Stimulated activated CD8-positive, alpha-beta memory T cell treated with anti-CD3 and anti-CD28 coated beads, Interleukin-12 subunit alpha, Interleukin-12 subunit beta, amount 100 ng/mL, for 24 hours (primary cell): Measurements from ENCODE around the gene LETM1.

Source experiments
- DNase-seq: peaks from one replicate; pipeline ENCODE4 v3.0.0-alpha.2; 2020; ENCODE audit errors: extremely low read depth

The LETM1 gene

DNA sequence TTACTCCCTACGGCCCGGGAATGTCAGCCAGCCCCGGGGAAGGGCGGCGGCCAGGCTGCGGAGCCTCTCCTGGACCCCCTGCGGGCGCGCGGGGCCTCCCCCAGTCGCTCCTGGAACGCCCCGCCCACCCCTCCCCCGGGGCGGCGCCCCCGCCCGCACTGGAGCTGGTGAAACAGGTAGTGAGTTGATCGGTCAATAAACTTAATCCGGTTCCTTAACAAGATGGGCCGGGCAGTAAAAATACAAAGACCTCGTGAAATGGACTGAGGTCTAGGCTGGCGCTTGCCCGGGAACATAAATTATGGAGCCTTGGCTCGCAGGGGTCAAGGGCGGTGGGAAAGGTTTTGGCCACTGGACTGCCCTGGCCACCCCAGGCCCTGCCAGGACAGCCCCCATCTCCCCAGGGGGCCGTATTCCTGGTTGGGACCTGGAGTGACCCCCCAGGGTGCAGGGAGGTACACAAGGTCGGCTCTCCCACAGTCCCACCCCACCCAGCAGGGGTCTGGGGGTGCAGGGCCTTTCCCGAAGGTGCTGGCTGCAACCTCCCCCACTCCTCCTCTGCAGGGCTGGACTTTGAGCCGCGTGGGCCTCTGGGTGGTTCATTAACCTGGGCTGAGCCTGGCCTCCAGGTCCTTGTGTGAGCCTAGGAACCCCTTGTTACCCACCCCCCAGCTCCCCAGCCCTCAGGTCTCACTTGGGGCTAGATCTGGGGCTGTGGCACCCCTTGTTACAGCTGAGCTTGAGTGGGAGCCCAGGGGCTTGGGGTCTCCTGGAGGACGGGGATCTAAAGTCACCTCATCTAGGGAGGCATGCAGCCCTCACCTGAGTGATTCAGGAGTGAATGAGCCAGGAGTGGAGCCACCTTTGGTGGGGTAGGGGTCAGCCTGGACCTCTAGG is 60.4 kb downstream of the LETM1 start:
- no peak for DNase-seq

DNA sequence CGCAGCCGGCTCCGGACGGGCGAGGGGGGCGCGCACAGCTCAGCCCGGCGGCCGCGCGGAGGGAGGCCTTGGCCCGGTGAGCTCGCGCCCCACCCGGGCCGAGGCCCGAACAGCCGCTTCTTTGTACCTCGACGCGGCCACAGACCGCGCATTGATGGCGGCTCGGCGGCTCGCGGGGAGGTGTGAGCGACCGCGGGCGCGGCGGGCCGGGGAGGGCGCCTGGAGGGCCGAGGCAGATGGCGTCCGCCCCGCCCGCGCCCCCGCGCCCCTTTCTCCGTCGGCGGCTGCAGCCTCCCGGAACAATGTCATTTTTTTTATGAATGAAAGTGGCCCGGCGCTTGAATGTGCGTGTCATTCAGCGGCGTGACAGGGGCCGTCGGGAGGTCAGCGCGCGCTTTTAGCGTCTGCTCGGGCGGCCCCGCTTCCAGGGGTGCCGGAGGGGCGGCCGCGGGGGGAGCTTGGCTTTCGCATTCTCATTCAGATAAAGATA is 61.1 kb downstream of the LETM1 start:
- DNase-seq = no peak

DNA sequence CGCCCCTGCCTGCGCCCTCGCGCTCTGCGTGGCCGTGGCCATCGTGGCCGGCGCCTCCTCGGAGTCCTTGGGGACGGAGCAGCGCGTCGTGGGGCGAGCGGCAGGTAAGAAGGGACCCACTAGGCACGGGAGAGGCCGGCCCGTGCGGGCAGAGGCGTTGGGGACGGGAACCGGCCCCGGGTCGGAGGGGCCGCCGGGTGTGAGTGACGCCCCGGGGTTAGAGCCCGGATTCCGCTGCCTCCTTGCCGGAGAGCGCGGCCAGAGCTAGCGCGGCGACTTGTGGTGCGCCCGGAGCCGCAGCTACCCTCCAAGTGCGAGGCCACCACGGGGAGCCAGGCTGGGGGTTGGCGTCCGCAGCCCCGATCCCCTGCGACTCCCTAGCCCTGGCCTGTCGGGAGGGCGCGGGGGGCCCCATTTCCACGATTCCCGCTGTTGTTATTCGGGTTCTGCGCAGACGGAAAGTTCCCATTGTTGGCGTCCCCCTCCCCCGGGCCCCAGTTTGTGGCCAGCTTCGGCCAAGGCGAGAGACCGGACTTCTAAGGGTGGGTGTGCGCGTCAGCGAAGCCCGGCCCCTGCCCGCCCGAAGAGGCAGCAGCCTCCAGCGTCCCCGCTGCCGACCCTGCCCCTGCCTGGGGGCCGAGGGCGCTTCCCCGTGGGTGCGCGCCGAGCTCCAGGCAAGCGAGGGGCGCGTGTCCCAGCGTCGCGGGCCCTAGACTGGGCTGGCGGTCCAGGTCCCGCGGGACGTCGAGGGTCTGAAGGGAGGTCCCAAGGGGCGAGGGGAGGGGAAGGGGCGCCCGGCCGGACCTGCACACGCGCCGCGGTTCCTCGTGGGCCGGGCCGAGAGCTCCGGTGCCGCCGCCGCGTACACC is 61.8 kb downstream of the LETM1 start:
- no peak for DNase-seq

DNA sequence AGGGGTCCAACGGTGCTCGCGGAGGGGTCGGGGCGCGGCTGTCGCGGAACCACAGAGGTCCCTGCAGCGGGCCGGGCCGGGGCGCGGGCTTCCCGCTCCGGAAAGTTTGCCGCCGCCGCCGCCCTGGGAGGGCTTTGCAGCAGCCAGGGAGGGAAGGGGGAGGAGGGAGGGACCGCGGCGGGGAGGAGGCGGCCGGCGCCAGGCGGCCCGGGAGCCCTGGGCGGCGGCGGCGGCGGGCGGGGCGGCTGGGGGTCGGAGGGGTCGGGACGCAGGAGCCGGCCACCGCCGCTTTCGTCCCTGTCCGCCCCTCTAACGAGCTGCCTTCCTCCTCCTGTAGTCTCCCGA is 62.5 kb downstream of the LETM1 start:
- no peak for DNase-seq

DNA sequence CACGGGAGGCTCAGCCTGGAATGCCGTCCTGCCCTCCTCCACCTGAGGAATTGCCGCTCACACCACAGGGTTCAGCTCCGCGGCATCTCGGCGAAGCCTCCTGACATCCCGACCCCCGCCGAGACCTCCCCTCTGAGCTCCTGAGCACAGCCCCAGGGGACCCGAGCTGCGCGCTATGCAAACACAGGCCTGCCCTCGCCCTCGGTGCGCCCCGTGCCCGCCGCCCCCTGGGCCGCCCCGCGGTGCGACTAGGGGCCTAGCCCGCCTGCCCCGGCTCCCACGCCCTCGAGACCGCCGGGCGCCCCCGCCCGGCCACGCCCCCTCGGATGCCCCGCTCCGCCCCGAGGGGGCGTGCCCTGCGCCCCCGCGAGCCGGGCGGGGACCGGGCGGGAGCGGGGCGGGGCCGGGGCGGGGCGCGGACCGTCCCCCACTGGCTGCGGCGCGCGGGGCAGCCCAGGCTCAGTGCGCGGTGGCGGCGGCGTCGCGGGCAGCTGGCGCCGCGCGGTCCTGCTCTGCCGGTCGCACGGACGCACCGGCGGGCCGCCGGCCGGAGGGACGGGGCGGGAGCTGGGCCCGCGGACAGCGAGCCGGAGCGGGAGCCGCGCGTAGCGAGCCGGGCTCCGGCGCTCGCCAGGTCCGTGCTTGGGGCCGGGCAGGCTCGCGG is 63.0 kb downstream of the LETM1 start, which contains the start of gene FGFR3:
Gene FGFR3 (plus strand): TSS at position 462 of the 664 bp plus-strand sequence. CDS start 642 bp downstream, outside the sequence.
- DNase-seq = no peak

DNA sequence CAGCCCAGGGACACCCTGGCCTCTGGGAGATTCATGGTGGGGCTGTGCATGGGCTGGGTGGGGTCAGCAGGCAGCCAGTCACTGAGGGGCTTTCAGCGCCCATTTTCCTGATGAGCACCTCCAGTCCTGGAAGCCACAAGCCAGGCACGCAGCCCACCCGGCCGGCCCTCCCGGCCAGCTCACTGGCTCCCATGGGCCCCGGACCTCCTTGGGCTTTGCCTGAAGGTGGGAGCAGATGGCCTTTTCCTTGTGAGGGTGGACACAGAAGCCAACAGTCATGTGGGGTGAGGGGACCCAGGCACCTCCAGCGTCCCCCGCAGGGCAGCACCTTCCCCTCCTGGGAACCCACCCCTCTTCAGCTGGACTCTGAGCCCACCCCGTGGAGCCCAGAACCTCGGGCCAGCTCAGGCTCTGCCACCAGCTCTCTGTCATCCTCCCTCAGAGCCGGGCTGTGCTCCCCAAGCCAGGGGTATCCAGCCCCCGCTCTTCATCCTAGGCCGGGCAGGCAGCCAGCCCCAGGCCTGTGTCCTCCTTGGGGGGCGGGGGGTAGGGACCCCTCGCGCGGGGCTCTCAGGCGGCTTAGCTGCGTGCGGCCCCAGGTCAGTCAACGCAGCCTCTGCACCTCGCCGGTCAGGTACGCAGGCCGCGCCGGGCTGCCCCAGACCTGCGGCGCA is 63.7 kb downstream of the LETM1 start:
- no peak for DNase-seq

DNA sequence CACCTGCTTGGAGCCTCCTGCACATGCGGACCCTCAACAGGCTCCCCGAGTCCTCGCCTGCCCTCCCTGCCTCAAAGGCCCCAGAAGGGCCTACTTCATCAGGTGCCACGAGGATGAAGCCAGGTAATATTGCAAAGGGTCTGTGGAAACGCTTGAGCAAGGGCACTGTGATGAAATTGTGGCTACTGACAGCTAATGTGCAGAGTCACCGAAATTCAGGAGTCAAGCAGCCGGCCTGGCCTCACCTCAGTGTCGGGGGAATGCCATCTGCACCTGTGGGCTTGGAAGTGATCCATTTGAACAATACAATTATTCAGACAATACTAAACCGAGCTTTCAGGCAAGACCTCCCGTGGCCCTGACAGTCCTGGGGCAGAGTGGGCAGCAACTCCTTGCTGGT is 66.0 kb downstream of the LETM1 start:
- DNase-seq = no peak

DNA sequence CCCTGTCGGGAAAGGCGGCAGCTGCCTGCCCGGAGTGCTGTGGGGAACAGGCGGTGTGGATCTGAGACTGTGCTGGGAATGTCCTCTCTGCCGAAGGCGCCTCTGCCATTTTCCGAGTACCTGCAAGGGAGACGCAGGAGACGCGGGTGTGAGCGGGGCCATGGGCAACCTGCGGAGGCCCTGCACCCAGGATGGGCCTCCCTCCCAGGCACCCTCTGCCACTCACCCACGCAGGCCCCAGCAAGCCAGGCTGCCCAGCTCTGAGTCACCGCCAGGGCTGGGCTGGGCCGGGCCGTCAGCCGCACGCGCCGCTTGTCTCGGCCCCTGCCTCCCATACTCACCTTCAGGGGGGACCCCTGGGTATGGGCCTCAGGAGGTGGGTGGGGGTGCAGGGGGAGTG is 66.4 kb downstream of the LETM1 start:
- DNase-seq = no peak

DNA sequence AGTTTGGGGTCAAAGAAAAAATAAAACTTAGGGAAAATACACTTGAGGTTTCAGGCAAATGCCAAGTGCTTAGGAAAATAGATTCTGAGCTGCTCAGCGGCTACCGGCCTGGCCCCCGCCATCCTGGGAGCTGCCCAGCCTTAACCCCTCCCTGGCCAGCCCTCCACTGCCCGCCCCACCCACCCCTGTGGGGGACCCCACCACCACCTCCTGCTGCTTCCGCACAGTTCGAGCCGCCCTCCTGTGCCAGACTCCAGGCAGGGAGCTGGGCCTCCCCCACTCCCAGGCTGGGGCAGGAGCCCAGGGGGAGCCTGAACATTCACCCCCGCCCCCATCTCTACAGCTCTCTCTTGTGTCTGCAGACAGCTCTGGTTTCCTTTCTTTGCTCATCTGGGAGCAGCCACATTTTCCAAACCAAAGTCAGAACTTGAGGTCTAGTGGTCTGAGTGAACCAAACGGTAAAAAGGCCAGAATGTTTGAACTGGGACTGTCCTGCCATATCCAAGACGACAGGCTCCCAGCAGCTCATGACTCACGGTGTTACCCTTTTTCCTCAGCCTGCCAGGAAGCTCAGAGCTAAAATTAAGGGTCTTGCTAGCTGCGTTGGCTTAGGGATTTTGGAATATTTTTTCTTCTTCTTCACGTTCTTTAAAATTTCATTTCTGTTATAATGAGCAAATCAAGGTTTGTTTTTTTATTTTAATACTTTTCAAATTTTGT is 67.5 kb downstream of the LETM1 start:
- no peak for DNase-seq

DNA sequence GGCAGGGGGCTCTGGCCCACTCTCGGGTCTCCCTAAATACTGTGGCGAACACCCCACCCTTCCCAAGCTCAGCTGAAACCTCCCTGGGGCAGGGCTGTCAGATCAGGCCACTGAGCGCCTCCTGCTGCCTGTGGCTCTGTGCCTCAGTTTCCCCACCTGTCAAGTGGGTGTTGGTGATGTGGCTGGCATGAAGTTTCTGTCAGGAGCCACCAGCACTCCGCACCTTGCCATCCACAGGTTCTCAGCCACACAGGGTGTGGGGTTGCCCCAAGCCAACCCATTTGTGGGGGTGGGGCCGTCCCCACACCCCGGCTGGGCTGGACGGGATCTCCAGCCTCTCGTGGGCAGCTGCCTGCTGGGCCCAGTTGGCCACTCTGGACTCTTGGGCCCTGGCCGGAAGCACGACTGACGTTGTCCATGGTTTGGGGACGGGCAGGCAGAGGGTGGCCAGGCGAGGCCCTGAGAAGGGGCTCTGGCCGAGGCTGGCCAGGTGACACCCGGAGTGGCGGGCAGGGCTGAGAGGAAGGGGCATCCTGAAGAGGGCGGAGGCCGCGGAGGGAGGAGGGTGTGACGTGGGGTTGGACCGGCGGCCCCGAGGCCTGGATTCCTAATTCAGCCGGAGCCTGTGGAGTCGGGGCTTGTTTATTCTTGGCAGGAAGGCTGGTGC is 68.4 kb downstream of the LETM1 start:
- no peak for DNase-seq

DNA sequence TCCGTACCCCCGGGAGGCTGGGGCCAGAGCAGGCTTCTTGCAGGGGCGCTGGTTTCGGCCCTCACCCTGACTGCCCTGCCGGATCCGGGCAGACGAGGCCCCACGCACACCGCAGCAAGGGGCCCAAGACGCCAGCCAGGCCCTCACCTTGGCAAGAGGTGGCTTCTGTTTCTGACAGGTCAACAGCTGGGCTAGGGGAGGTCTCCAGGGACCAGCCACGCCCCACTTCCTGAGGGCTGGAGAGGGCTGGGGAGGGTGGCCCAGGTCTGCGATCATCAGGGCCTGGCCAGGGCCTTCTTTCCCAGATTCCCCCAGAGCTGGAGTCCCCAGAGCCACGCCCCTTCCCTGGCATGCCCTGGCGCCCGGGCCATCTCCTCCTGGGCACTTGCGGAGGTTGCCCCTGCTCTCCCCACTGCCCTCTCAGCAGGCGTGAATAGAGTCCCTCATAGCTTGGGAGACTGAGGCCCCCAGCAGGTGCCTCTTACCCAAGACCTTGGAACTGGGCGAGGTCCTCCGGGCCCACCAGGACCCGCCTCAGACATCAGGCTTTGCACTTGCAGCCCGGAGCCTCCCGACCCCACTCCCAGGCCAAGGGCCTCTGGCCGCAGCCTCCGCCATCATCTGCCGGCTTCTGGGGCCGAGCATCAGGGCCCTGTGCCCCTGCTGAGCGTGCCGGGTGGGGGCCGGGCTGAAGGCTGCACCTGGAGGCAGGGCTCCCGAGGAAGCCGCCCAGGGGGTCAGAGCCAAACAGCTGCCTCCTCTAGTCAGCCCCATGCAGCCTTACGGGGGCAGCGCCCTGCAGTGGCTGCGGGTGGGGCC is 69.2 kb downstream of the LETM1 start:
- DNase-seq = no peak

DNA sequence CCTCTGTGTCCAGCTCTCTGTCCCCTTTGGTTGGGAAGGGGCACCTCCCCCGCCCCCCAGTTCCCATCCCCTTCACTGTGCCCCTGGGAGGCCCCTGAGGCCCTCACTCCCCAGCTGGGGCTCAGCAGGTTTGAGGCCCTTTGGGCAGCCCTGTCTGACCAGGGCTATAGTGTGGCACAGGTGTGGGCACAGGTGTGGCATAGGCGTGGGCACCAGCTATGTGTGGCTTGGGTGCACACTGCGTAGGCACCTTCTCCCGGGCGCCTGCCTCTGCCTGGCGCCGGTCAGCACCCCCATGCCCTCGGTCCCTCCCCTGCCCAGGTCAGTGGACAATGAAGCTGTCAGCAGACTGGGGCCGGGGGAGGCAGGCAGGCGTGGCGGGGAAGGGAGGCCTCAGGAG is 70.4 kb downstream of the LETM1 start:
- no peak for DNase-seq

DNA sequence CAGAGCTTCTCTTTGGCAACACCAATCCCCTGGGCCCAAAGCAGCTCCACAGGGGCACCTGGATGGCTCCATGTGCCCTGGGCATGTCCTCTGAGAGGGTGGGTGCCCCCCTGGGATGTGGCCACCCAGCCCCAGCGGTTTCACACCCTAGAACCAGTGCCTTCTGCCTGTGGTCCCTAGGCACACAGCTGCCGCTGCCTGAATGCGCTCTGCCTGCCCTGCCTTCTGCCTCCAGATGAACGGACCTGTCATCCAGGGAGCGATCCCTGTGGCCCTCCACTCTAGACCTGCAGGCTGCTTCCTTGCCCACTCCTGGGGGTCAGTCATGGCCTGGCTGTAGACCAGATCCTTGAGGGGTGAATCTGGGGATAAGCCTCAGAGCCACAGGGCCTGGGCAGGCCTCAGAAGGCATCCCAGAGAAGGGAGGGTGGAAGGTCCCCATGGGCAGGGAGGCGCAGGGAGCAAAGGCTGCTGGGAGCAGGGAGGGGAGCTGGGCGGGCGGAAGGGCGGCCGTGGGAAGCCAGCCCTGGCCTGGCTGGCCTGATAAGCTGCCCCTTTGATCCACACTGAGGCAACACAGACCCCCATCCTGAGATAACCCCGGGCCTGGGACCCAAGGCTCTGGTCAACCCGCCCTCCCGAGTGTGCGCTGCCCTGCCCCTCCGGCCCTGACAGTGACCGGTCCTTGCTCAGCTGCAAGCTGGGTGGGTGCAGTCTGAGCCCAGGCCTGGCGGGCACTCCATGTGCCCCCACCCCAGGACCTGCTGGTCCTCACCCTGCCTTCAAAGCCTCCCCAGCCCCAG is 71.0 kb downstream of the LETM1 start:
- no peak for DNase-seq

DNA sequence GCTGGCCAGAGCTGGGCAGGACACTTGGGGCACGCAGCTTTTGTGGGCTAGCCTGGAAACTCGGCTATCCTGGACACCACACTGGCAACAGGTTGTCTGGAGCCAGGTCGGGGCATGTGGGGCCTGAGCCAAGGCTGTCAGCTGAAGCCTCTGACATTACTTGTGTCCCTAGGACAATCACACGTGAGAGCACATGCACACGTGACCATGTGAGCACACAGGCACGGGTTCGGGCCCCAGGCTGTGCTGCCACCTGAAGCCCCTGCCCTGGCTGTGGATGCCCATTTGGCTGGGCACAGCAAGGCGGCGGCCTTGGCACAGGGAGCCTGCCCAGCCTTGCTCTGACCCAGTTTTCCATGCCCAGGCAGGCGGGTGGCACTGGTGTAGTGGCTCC is 71.6 kb downstream of the LETM1 start:
- no peak for DNase-seq

DNA sequence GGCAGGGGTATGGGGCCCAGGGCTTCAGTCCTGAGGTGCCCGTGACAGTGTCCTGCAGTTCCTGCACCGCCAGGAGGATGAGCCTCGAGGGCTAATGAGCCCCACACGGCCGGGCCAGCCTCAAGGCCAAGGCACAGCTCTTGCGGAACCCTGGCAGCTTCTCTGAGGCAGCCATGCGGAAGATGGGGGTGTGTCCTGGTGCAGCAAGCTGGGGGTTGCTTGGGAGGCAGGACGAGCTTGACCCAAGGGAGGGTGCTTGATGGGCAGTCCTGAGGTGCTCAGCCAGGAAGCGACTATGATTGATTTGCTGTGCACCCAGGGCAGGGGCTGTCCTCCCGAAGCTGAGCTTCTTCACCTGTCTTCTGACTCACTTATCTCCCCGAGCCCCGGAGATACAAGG is 72.0 kb downstream of the LETM1 start:
- no peak for DNase-seq

DNA sequence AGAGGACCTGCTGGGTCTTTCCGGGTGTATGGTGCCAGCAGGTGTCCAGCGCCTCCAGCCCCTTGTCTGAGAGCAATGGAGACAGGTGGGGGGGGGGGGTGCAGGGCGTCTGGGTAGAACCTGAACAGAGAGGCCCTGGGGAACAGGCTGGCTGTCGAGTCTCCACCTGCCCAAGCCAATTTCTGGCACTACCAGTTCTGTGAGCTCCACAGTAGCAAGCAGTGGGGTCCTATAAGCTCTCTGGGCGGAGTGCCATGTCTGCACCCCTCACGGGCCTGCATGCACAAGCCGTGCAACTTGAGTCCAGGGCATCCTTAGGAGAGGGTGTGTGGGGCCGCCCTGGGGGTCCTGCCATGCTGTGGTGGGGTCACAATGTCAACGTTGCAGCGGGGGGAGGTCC is 72.9 kb downstream of the LETM1 start:
- DNase-seq = no peak

DNA sequence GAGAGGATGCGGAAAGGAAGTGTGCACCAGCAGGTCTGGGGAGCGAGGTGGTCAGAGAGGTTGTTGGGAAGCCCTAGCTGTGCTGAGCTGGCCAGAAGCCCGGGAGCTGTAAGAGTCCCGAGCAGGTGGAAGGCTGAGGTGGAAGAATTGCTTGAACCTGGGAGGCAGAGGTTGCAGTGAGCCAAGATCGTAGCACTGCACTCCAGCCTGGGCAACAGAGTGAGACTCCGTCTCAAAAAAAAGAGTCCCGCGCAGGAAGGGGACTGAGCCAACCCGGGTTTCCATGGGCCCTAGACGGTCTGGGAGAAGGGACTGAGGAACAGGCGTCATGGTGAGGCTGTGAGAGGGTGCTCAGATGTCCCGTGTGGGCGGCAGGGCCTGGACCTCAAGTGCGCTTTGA is 75.5 kb downstream of the LETM1 start:
- DNase-seq = no peak

DNA sequence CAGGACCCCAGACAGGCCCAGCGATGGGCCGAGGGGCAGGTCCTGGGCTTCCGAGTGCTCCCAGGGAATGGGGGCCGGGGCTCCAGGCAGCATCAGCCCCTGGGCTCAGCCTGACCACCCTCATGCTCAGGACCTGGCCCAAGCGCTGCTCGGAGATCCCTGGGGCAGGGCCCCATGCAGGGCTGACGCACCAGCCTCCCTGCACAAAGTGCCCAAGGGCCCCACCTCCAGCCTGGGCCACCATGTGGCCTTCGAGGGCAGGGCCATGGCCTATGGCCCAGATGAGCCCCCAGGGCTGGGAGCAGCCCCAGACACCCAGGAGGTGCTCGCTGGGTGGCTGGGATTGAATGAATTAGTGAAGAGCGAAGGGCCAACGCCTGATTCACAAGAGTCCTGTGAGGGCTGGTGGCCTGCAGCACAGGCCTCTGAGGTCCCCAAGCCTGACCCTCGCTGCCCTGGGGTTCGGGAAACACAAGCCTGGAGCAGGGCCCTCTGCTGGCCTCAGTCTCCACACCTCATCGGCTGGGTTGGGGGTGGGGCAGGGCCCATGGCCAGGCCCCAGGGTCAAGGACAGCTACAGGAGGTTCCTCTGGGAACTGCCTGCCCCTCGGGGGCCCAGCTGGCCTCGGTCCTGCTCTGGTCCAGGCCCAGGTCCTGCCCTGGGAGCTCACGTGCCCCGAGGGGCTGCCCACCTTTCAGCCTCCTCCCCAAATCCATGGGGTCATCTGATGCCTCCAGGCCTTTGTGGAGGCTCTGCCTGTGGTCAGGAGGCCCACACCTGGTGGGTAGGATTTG is 76.2 kb downstream of the LETM1 start:
- DNase-seq = no peak
